Activated T-cell treated with anti-CD3 and anti-CD28 coated beads, Interleukin-2, amount 50 U/mL, for 4 hours (primary cell): ENCODE results near the gene ABCG5. TPM values are rescaled to one million over a fixed set of nuclear protein-coding genes. Genes with fewer than 3 reads are reported as not detected.
A peak's percentile ranks its signal among the peaks of the same experiment; 100 is the strongest.

ENCODE experiments used
- ATAC-seq, 2 donors: fragments of 200-7000 bp; cut with Tn5 transposase; one replicate each; pipeline ENCODE4 v1.10.0; 2021
- DNase-seq: peaks from one replicate; pipeline ENCODE4 v3.0.0-alpha.2; 2020
- H3K27me3 Mint-ChIP-seq: one replicate; pipeline ENCODE4 v1.8.0; 2021; ENCODE audit warnings: low read depth, mixed read lengths
- H3K36me3 Mint-ChIP-seq: one replicate; pipeline ENCODE4 v1.8.0; 2022; ENCODE audit warnings: mixed read lengths; ENCODE audit not compliant: insufficient read depth
- H3K4me1 Mint-ChIP-seq: one replicate; pipeline ENCODE4 v1.8.0; 2021; ENCODE audit warnings: low read depth, mixed read lengths
- H3K4me3 Mint-ChIP-seq: one replicate; pipeline ENCODE4 v1.8.0; 2021; ENCODE audit warnings: mild to moderate bottlenecking, moderate library complexity, mixed read lengths
- H3K9me3 Mint-ChIP-seq: one replicate; pipeline ENCODE4 v1.8.0; 2021; ENCODE audit warnings: mixed read lengths
- total RNA-seq, 3 donors: library from RNA; stranded (reverse); gene quantifications; one replicate each; pipeline ENCODE4 v1.2.1, GENCODE V29; 2021

Gene ABCG5
- total RNA-seq, 3 donors from 2014 or later: not detected

DNA sequence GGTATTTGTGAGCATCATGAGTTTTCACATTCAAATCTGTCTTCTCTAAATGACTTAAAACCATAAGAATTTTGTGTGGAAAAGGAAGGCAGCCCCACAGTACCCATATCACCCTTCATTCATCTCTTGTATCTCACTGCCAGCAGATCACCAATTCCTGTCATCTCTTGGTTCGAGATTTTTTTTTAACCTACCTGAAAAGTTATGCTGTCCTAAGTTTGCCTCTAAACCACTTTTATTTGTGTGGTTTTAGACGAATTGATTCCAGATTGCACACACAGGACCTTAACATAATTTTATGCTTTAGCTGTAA lies 32.0 kb downstream of the ABCG5 start:
- H3K9me3 Mint-ChIP-seq: no peaks in the 10 kb centered on the region
- no peak for ATAC-seq
- no peak overlapping the region for H3K4me3 Mint-ChIP-seq
- no peak for DNase-seq
- peaks cover 13% of the 10 kb centered on the region for H3K36me3 Mint-ChIP-seq
- no peaks in the 10 kb centered on the region for H3K27me3 Mint-ChIP-seq
- H3K4me1 Mint-ChIP-seq: no peaks in the 10 kb centered on the region

DNA sequence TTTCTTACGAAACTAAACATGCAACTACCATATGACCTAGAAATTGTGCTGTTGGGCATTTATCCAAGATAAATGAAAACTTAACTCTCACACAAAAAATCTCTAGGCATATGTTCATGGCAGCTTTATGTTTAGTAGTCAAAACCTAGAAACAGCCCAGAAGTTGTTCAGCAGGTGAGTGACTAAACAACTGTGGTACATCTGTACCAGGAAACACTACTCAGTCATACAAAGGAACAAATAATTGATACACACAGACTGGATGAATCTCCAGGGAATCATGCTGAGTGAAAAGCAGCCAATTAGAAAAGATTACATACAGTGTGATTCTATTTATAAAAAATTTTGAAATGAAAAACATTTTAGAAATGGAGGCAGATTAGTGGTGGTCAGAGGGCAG lies 35.5 kb downstream of the ABCG5 start:
- no peak overlapping the region for H3K4me3 Mint-ChIP-seq
- no peak for DNase-seq
- H3K36me3 Mint-ChIP-seq: peaks cover 13% of the 10 kb centered on the region
- no peaks in the 10 kb centered on the region for H3K4me1 Mint-ChIP-seq
- H3K9me3 Mint-ChIP-seq: no peaks in the 10 kb centered on the region
- H3K27me3 Mint-ChIP-seq: no peaks in the 10 kb centered on the region
- ATAC-seq: no peak

DNA sequence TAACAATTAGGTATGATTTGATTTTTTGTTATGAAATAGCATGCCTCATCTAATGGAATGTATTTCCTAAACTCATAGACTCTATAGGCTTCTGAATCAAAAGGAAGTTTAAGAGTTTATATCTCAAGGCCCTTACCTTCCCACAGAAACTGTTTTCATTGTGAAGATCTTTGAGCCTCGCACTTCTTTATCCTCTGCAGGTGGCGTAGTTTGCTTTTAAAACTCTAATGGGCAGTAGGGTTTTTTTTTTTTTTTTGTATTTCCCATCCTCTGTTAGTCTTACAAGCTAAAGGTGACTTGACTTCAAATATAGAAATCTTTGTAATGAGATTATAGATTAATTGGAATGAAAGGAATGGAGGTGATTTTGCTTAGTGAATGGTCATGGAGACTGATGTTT lies 36.5 kb downstream of the ABCG5 start:
- Mint-ChIP-seq H3K4me1 (no peaks in the 10 kb centered on the region), H3K4me3 (no peak overlapping the region), H3K27me3 (no peaks in the 10 kb centered on the region), H3K9me3 (no peaks in the 10 kb centered on the region), H3K36me3 (peaks cover 13% of the 10 kb centered on the region)
- ATAC-seq: no peak
- no peak for DNase-seq

DNA sequence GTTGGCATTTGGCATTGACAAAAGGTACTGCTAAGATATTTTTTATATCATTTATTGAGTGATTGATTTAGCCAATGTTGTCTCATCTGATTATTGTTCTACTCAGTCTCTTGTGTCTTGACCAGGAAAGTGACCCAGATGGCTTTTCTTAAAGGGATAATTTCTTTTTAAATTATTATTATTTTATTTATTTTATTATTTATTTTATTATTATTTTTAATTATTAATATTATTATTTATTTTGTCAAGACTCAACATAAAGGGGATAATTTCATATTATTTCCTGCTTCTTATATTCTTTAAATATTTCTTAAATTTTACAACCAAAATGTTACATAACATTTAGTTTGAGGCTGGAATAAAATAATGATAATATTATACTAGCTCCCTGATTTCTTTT lies 37.7 kb downstream of the ABCG5 start:
- no peaks in the 10 kb centered on the region for H3K27me3 Mint-ChIP-seq
- no peak for DNase-seq
- no peaks in the 10 kb centered on the region for H3K4me1 Mint-ChIP-seq
- H3K4me3 Mint-ChIP-seq: no peak overlapping the region
- H3K9me3 Mint-ChIP-seq: no peaks in the 10 kb centered on the region
- no peak for ATAC-seq
- peaks cover 6% of the 10 kb centered on the region for H3K36me3 Mint-ChIP-seq

DNA sequence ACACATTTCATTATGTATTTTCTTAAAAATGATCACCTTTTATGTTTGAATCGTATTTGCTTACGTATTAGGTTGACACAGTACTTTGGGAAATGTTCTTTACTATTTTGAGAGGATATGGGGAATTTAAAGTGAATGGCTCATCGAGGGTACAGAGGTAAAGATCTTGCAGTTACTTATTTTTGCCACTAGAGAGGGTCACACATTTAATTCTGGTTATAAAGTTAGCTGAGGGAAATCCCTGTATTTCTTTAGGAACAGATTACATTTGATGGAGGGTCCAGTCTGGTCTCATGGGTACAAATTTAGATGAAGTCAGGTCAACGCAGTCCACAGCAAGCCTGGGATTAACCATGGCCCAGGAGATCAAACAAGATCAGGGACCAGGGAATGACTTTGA lies 40.3 kb downstream of the ABCG5 start:
- Mint-ChIP-seq H3K27me3 (no peaks in the 10 kb centered on the region), H3K36me3 (peaks cover 10% of the 10 kb centered on the region), H3K4me3 (no peak overlapping the region), H3K9me3 (no peaks in the 10 kb centered on the region), H3K4me1 (no peaks in the 10 kb centered on the region)
- ATAC-seq (no peak), DNase-seq (no peak)

DNA sequence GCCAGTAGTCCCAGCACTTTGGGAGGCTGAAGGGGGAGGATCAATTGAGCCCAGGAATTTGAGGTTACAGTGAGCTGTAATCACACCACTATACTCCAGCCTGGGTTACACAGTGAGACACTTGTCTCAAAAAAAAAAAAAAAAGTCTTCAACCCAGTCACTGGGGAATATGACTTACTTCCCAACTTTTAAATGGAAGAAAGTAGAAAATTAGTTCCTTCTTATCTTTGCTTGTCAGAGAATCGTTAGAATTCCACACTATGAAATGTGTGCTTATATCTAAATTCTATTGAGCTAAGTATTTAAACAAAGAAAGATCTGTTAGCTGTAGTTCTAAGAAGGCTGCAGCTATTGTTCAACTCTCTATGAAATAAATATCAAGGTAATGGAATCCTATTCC lies 42.4 kb downstream of the ABCG5 start:
- no peaks in the 10 kb centered on the region for H3K9me3 Mint-ChIP-seq
- H3K4me3 Mint-ChIP-seq: no peak overlapping the region
- no peaks in the 10 kb centered on the region for H3K4me1 Mint-ChIP-seq
- ATAC-seq: no peak
- peaks cover 12% of the 10 kb centered on the region for H3K36me3 Mint-ChIP-seq
- no peaks in the 10 kb centered on the region for H3K27me3 Mint-ChIP-seq
- no peak for DNase-seq

DNA sequence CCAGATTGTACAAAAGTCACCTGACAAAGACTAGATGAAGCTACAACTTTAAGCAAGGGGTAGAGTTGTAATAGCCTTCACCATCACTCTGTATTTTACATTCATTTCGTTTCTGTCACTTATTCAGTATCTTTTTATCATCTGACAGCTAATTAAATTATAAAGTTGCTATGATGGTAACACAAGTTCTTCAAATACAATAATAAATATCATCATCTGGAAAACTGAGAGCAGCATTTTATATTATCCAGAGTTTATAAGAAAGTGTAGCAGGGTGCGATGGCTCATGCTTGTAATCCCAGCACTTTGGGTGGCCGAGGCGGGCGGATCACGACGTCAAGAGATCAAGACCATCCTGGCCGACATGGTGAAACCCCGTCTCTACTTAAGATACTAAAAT lies 43.7 kb downstream of the ABCG5 start:
- ATAC-seq (no peak), DNase-seq (no peak)
- no peaks in the 10 kb centered on the region for H3K27me3 Mint-ChIP-seq
- H3K9me3 Mint-ChIP-seq: no peaks in the 10 kb centered on the region
- no peaks in the 10 kb centered on the region for H3K4me1 Mint-ChIP-seq
- no peak overlapping the region for H3K4me3 Mint-ChIP-seq
- H3K36me3 Mint-ChIP-seq: peaks cover 14% of the 10 kb centered on the region

DNA sequence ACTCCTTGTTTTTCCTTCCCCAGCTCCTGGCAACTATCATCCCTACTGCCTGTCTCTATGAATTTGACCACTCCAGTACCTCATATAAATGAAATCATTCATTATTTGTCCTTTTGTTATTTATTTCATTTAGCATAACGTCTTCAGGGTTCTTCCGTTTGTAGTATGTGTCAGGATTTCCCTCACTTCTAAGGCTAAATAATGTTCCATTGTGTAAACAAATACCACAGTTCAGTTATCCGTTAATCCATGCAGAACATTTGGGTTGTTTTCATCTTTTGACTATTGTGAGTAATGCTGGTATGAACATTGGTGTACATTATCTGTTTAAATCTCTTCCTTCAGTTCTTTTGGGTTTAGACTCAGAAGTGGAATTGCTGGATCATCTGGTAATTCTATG lies 46.0 kb downstream of the ABCG5 start:
- H3K36me3 Mint-ChIP-seq: peaks cover 15% of the 10 kb centered on the region
- H3K4me1 Mint-ChIP-seq: peaks cover 2% of the 10 kb centered on the region
- no peak for DNase-seq
- H3K27me3 Mint-ChIP-seq: no peaks in the 10 kb centered on the region
- ATAC-seq: no peak
- no peaks in the 10 kb centered on the region for H3K9me3 Mint-ChIP-seq
- H3K4me3 Mint-ChIP-seq: no peak overlapping the region

DNA sequence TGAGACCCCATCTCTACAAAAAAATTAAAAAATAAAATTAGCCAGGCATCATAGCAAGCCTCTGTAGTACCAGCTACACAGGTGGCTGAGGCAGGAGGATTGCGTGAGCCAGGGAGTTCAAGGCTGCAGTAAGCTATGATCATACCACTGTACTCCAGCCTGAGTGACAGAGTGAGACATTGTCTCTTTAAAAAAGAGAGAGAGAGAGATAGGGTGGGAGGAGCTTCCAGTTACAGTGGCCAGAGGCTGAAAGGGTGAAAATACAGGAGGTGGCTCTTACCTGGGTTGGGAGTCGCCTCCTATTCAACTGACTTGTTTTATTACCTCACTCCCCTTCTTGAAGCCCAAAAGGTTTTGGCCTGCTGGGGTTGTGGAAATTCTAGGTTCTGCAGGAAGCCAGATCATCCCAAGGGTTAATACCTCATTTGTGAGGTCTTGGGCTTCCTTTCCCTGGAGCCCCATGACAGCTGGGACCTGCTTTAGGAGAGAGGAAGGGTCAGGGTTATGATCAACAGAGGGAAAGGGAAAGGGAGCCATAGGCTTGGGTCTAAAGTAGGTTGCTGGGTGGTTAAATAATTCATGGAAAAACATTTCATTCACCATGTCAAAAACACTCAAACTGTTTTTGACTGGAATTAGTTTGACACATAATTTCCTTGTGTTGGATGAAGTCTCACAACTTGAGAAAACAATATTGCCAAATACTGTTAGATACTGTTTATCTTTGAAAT lies 47.4 kb downstream of the ABCG5 start:
- Mint-ChIP-seq H3K4me3 (no peak overlapping the region), H3K27me3 (no peaks in the 10 kb centered on the region), H3K9me3 (no peaks in the 10 kb centered on the region), H3K4me1 (peaks cover 2% of the 10 kb centered on the region), H3K36me3 (peaks cover 15% of the 10 kb centered on the region)
- no peak for DNase-seq
- ATAC-seq: no peak

DNA sequence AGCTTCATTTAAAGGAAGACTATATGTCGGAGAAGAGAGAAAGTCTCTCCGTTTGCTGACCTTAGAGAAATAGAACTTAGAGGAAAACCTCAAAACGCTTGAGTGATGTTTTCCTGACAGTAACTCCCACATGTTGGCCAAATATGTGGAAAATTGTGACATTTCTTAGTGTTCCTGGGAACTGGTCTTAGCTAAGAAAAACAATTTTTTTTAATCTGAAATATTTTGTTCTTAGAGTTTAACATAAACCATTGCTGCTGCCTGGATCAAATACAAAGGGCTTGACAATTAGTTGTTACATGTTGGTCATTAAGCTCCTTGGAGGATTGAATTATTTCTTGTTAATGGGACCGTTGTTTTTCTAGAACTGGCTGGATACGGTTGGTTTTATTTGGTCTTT lies 48.5 kb downstream of the ABCG5 start:
- no peak overlapping the region for H3K4me3 Mint-ChIP-seq
- H3K4me1 Mint-ChIP-seq: peaks cover 2% of the 10 kb centered on the region
- no peak for ATAC-seq
- DNase-seq: no peak
- H3K36me3 Mint-ChIP-seq: peaks cover 15% of the 10 kb centered on the region
- H3K27me3 Mint-ChIP-seq: no peaks in the 10 kb centered on the region
- no peaks in the 10 kb centered on the region for H3K9me3 Mint-ChIP-seq

DNA sequence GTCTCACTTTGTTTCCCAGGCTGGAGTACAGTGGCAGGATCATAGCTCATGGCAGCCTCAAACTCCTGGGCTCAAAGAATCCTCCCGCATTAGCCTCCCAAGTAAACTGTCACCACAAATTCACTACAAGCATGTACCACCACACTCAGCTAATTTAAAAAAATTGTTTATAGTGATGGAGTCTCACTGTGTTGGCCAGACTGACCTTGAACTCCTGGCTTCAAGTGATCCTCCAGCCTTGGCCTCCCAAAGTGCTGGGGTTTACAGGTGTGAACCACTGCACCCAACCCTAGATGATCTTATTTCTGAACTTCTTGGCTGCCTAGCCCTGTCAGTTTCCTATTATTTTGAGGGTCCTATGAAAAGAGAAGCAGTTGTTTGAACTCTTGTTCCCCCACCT lies 50.0 kb downstream of the ABCG5 start:
- no peaks in the 10 kb centered on the region for H3K27me3 Mint-ChIP-seq
- H3K36me3 Mint-ChIP-seq: peaks cover 9% of the 10 kb centered on the region
- peaks cover 2% of the 10 kb centered on the region for H3K4me1 Mint-ChIP-seq
- H3K4me3 Mint-ChIP-seq: no peak overlapping the region
- DNase-seq (no peak), ATAC-seq (no peak)
- no peaks in the 10 kb centered on the region for H3K9me3 Mint-ChIP-seq

DNA sequence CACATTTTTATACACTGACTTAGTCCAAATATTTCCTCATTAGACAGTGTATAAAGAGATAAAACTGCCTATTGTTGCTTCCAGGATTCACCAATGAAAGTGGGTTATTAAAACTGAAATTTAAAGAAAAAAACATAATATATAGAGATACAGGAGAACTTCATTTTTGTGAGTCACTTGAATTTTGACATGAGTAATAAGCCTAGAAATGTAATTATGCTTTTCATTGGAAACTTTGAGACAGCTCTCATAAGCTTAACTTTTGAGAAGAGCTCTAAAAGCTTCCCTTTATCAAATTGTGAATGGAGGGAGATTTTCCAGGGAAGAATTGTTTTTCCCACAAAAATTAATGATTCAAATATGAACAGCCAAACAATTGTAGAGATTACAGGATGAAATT lies 50.7 kb downstream of the ABCG5 start:
- Mint-ChIP-seq H3K4me1 (peaks cover 2% of the 10 kb centered on the region), H3K27me3 (no peaks in the 10 kb centered on the region), H3K36me3 (peaks cover 8% of the 10 kb centered on the region), H3K4me3 (no peak overlapping the region), H3K9me3 (no peaks in the 10 kb centered on the region)
- no peak for DNase-seq
- peak; percentile 48 to 58 for ATAC-seq

DNA sequence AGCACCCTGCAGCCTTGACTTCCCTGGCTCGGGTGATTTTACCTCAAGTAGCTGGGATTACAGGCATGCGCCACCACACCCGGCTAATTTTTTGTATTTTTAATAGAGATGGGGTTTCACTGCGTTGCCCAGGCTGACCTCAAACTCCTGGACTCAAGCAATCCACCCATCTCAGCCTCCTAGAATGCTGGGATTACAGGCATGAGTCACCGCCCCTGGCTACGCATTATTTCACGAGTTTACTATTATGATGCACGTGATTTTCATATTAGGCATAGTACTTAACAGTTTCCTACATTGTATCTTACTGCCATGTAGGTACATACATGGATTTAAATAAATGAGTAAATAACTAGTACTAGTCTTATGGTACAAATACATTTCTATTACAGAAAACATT lies 60.4 kb downstream of the ABCG5 start:
- Mint-ChIP-seq H3K9me3 (no peaks in the 10 kb centered on the region), H3K4me3 (no peak overlapping the region), H3K4me1 (peaks cover 15% of the 10 kb centered on the region), H3K27me3 (no peaks in the 10 kb centered on the region), H3K36me3 (peaks cover 15% of the 10 kb centered on the region)
- no peak for DNase-seq
- ATAC-seq: no peak

DNA sequence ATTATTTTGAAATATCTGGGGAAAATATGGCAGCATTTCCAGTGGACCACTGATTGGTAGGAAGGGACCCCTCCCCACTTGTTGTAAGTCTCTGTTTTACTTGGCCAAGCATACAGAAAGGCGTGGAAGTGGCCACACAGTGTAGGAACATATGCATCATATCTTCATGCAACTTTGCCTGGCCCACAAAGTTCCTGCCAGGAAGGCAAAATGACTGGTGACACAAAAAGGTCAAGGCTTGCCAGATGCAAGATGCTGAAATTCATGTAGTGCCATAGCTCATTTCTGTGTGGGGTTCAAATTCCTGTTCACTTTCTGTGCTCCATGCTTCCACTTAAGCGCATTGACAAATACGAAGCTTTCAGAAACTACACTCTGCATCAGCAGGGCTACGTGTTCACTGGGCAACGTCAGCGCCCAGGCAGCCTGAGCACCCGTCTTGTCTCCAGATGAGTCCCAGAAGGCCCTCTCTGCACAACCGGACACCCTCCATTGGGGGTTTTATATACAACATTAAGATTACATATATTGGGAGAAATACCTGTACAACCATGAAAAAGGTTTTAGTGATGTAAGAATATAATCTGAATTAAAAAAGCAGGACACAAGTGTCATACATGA lies 61.2 kb downstream of the ABCG5 start:
- H3K36me3 Mint-ChIP-seq: peaks cover 15% of the 10 kb centered on the region
- H3K4me3 Mint-ChIP-seq: no peak overlapping the region
- H3K9me3 Mint-ChIP-seq: no peaks in the 10 kb centered on the region
- peaks cover 16% of the 10 kb centered on the region for H3K4me1 Mint-ChIP-seq
- H3K27me3 Mint-ChIP-seq: no peaks in the 10 kb centered on the region
- DNase-seq: no peak
- ATAC-seq: no peak

DNA sequence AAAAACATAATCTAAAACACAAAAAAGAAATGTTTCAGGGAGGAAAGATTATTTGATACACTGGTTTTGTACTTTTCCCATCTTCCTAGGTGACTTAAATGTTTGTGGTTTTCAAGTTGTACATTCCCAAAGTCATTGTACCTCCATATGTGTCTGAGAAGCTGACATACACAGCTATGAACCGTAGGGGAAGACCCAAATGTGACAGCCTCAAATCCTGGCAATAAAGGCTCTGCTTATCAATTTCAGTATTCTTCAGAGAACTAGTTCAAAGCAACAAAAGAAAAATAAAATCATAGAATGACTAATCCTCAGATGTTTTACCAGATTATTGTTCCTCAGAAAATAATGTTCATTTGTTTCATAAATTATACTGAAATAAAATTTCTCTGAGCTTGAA lies 62.3 kb downstream of the ABCG5 start:
- Mint-ChIP-seq H3K9me3 (no peaks in the 10 kb centered on the region), H3K4me3 (no peak overlapping the region), H3K27me3 (no peaks in the 10 kb centered on the region), H3K4me1 (peaks cover 16% of the 10 kb centered on the region), H3K36me3 (peaks cover 13% of the 10 kb centered on the region)
- no peak for DNase-seq
- peak; percentile 27 to 44 for ATAC-seq
